GM12864 (cell line): ENCODE measurements around the gene PTOV1.

Source experiments
- DNase-seq: peaks from one replicate; pipeline ENCODE4 v3.0.0-alpha.2; 2011; ENCODE audit warnings: low read depth
- H3K4me3 ChIP-seq: 2 replicates; pipeline ENCODE4 v1.5.1; 2011; ENCODE audit warnings: mild to moderate bottlenecking, low read depth, low read length, control low read depth
- TF ChIP-seq, protein P1 (sequence below): IDR thresholded peaks from 2 replicates; pipeline ENCODE4 v1.5.1; 2011; ENCODE audit warnings: low read depth, mild to moderate bottlenecking, moderate library complexity, low read length, control low read depth, inconsistent platforms; ENCODE audit errors: missing control alignments

Gene PTOV1

DNA sequence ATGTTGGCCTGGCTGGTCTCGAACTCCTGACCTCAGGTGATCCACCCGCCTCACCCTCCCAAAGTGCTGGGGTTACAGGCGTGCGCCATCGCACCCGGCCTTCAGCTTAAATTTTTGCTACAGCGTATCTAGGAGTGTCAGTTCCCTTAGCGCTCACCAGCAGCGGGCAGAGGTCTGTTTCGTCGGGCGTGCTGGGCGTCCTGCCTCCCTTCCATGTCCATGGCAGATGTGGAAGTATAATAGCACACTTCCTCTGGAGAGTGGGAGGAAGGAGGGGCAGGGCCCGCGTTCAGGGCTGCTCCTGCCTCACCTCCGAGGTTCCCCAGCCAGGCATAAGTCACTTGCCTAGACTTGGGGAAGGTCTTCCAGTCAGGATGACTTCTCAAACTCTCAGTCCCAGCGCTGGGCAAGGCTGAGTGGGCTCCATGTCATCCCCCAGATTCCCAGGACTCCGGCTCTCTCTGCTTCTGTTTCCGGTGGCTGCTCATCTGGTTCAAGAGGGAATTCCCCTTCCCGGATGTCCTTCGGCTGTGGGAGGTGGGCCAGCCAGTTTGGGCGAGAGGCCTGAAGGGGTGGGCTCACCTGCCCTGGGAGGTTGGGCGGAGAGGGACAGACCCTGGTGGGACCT is 36.2 kb downstream of the PTOV1 start:
- TF ChIP-seq, protein P1, sequence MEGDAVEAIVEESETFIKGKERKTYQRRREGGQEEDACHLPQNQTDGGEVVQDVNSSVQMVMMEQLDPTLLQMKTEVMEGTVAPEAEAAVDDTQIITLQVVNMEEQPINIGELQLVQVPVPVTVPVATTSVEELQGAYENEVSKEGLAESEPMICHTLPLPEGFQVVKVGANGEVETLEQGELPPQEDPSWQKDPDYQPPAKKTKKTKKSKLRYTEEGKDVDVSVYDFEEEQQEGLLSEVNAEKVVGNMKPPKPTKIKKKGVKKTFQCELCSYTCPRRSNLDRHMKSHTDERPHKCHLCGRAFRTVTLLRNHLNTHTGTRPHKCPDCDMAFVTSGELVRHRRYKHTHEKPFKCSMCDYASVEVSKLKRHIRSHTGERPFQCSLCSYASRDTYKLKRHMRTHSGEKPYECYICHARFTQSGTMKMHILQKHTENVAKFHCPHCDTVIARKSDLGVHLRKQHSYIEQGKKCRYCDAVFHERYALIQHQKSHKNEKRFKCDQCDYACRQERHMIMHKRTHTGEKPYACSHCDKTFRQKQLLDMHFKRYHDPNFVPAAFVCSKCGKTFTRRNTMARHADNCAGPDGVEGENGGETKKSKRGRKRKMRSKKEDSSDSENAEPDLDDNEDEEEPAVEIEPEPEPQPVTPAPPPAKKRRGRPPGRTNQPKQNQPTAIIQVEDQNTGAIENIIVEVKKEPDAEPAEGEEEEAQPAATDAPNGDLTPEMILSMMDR = no peak
- no peak for DNase-seq
- H3K4me3 ChIP-seq = no peak overlapping the region

DNA sequence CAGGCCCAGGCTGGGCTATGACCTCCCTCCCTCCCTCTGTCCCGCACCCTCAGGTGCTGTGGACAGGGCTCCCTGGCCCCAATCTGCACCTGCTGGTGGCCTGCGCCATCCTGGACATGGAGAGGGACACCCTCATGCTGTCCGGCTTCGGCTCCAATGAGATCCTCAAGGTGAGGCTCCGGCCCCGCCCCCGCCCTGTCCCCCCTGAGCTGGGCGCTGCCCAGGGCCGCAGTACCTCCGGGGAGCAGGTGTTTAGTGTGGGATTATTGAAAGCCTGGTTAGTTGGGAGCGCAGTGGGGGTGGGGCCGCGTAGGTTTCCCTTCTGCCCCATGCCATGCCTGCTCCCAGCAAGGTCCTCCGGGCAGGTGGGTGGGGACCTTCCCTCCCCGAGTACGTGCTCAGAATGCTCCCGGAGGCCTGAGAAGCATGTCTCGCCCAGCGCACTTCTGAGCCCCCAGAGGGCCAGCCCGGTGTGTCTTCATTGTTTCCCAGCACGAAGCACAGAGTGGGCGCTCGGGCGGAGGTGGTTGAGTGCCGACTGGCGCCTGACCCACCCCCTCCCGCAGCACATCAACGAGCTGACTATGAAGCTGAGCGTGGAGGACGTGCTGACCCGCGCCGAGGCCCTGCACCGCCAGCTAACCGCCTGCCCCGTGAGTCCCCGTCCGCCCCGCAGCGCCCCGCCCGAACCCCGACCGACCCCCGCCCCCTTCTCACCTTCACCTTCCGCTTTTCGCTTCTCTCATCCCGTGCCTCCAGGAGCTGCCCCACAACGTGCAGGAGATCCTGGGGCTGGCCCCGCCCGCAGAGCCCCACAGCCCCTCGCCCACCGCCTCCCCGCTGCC is 36.9 kb downstream of the PTOV1 start:
- TF ChIP-seq, protein P1 = no peak
- H3K4me3 ChIP-seq = no peak overlapping the region
- DNase-seq = no peak

DNA sequence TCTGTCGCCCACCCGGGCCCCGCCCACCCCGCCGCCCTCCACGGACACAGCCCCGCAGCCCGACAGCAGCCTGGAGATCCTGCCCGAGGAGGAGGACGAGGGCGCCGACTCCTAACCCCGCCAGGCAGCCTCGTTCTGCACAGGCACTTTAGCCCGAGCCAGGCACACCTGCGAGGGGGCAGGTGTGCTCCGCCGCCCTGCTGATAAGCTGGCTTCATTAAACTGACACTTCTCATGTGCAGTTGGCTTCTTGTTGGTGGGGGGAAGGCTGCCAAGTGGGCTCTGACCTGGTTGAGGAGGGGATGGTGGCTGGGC is 37.5 kb downstream of the PTOV1 start:
- TF ChIP-seq, protein P1 = no peak

DNA sequence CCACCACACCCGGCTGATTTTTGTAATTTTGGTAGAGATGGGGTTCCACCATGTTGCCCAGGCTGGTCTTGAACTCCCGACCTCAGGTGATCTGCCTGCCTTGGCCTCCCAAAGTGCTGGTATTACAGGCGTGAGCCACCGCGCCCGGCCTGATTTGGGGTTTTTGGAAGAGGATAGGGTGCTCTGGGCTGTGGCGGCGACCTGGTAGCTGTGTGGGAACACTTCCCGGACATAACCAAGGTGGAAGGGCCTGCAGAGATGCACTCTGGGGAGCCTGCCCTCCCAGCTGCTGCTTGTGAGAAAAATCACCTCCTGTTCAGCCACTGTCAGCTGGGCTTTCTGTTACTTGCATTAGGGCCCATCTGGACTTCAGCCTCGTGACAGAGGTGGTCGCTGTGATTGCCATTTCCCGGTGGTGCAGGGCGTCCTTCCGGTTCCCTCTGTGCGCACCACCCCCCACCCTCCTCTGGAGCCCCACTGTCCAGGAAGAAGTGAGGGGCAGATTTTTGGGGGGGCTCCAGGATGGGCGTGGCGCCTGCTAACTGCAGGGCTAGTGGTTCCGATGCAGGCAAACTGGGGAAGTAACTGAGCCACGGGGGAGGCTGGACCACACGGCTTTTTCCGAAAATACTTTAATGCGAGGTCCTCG is 38.2 kb downstream of the PTOV1 start:
- TF ChIP-seq, protein P1 = no peak
- no peak for DNase-seq
- no peak overlapping the region; the same call in 1 of the 2 replicates for H3K4me3 ChIP-seq

More for the DNA sequence above, 37.5 kb downstream of the PTOV1 start:
- H3K4me3 ChIP-seq = no peak overlapping the region; the same call in 1 of the 2 replicates
- DNase-seq = no peak

DNA sequence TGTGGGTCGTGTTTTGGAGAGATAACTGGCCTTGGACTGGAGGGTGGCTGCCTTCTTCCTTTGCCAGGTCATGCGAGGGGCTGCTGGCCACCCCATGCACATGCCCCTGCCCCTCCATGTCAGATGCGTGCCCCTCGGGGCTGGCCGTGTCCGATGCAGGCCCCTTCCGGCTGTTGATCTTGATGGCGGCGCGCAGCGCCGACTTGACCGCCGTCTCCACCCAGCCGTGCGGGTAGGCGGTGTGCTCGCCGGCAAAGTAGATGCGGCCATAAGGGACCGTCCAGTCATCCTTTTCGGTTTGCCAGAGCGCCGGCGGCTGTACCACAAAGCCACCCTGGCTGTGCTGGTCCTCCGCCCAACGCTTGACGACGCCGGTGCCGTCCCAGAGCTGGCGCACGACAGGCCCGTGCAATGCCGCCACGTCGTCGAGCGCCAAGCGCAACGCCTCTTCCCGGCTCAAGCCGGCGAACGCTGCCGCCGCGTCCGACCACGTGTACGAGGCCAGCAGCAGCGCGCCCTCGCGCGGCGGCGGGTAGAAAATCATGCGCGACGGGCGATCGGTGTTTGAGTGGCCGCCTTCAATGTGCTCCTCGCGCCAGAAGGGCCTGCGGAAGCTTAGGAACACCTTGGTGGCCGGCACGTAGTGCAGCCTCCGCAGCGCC is 38.9 kb downstream of the PTOV1 start:
- no peak for DNase-seq
- TF ChIP-seq, protein P1 = peak; percentile 81
- peak overlapping the region; percentile 36 for H3K4me3 ChIP-seq

DNA sequence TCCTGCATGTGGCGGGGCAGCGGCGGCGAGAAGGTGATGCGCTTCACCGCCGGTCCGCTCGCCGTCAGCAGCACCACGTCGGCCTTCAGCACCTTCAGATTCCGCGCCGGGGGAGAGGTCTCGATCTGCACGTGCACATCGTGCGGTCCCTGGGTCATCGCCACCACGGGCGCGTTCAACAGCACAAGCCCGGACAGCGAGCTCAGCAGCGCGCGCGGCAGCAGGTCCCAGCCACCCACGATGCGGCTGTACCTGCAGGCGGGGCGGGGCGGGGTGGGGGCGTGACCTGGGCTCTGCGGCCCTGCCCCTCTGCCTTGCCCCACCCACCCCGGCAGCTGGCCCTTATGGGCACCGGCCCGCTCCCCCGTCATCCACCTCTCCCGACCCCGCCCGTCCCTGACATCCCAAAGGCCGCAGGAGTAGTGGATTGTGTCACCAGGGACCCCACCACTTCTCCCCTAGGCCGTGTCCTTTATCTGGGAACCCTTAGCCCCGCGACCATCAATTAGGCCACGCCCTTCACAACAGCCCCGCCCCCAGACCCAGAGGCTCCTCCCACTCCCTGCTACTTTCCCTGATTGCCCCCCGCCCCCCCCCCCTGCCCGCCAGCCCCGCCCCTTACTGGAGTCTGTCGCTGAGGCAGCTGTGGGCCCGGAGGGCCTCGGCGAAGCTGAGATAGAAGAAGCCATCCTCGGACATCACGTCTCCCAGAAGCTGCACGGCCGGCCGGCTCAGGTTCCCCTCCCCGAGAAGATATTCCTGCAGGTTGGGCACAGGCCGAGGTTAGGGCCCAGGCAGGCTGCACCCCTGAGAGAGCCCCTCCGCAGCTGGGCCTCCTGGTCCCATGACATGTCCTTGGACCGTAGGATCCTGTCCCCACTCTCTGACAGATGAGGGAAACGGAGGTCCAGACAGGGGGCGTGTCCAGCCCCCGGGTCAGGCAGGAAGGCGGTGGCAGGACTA is 39.7 kb downstream of the PTOV1 start:
- peak overlapping the region; percentile 36 for H3K4me3 ChIP-seq
- no peak for DNase-seq
- TF ChIP-seq, protein P1 = no peak
